ENCODE measurements around the gene MAB21L4.
A peak's percentile ranks its signal among the peaks of the same experiment; 100 is the strongest.

Gene MAB21L4

GRCh38 chr2:240892356-240892755 is 3.6 kb downstream of the MAB21L4 start (continued):
- no peak for TF ChIP-seq SP7 (tag by site-specific recombination; IDR thresholded peaks at IDR 0.05)

GRCh38 chr2:240891492-240892340 is 4.2 kb downstream of the MAB21L4 start:
- ChIA-PET POLR2A (interaction anchor here (0.6 kb wide), 1 partner anchor 412 kb away, joined by 3 read pairs; no protein-coding TSS in a partner anchor), CTCF (interaction anchor here (2.2 kb wide), 1 partner anchor 23 kb away, joined by 7 read pairs; no protein-coding TSS in a partner anchor)
- no peaks in the 10 kb centered on the region for H3K9me3 ChIP-seq (ENCODE audit: control insufficient read depth, insufficient read depth, low read depth, low read length)
- H3K4me1 ChIP-seq (ENCODE audit: control insufficient read depth, insufficient read depth, low read length), result no peaks in the 10 kb centered on the region
- TF ChIP-seq ZNF23 (tag by site-specific recombination; IDR thresholded peaks at IDR 0.05; ENCODE audit: borderline replicate concordance) (no peak), ZNF792 (tag by site-specific recombination; IDR thresholded peaks at IDR 0.05) (no peak), ZSCAN23 (tag by site-specific recombination; IDR thresholded peaks at IDR 0.05) (no peak), ZNF19 (tag by site-specific recombination; IDR thresholded peaks at IDR 0.05; ENCODE audit: low read depth) (no peak), ZIC2 (tag by site-specific recombination; IDR thresholded peaks at IDR 0.05) (peak; percentile 44)
- no peak overlapping the region for H3K4me3 ChIP-seq (ENCODE audit: low read depth, low read length)
- no peak overlapping the region for H3K27ac ChIP-seq (ENCODE audit: extremely low read depth, low read depth, low read length)
- H3K36me3 ChIP-seq (ENCODE audit: control insufficient read depth in 2 of 2, insufficient read depth in 1 of 2, low read length in 2 of 2), result no peaks in the 10 kb centered on the region

- no peaks in the 10 kb centered on the region for H3K9me3 ChIP-seq (ENCODE audit: control insufficient read depth, insufficient read depth, low read depth, low read length)
- no peak overlapping the region for H3K4me3 ChIP-seq (ENCODE audit: low read depth, low read length)
- no peak for TF ChIP-seq ZNF138 (tag by site-specific recombination; IDR thresholded peaks at IDR 0.05; ENCODE audit: borderline replicate concordance)
- TF ChIP-seq ZNF449 (tag by site-specific recombination; IDR thresholded peaks at IDR 0.05), result no peak
- TF ChIP-seq ZNF366 (tag by site-specific recombination; conservative IDR thresholded peaks at IDR 0.05), result no peak
- TF ChIP-seq ZNF239 (tag by site-specific recombination; IDR thresholded peaks at IDR 0.05), result no peak
- no peak for TF ChIP-seq ZNF221 (tag by site-specific recombination; IDR thresholded peaks at IDR 0.05; ENCODE audit: borderline replicate concordance)
- TF ChIP-seq ZNF132 (tag by site-specific recombination; IDR thresholded peaks at IDR 0.05; ENCODE audit: borderline replicate concordance), result no peak
- TF ChIP-seq ZNF26 (tag by site-specific recombination; IDR thresholded peaks at IDR 0.05), result no peak
- TF ChIP-seq ZNF16 (tag by site-specific recombination; IDR thresholded peaks at IDR 0.05; ENCODE audit: low read depth), result no peak
- no peak for TF ChIP-seq ZNF521 (tag by site-specific recombination; IDR thresholded peaks at IDR 0.05)
- no peak for TF ChIP-seq ZNF121 (tag by site-specific recombination; IDR thresholded peaks at IDR 0.05)
- TF ChIP-seq ZNF600 (tag by site-specific recombination; IDR thresholded peaks at IDR 0.05), result no peak
- no peak for TF ChIP-seq YY2 (tag by site-specific recombination; IDR thresholded peaks at IDR 0.05)
- TF ChIP-seq GFI1B (tag by site-specific recombination; IDR thresholded peaks at IDR 0.05), result no peak
- TF ChIP-seq ZBTB48 (tag by site-specific recombination; IDR thresholded peaks at IDR 0.05), result no peak
- no peak for TF ChIP-seq ZSCAN23 (tag by site-specific recombination; IDR thresholded peaks at IDR 0.05)
- TF ChIP-seq ZNF791 (tag by site-specific recombination; IDR thresholded peaks at IDR 0.05), result no peak
- no peaks in the 10 kb centered on the region for H3K36me3 ChIP-seq (ENCODE audit: control insufficient read depth in 2 of 2, insufficient read depth in 1 of 2, low read length in 2 of 2)
- H3K4me1 ChIP-seq (ENCODE audit: control insufficient read depth, insufficient read depth, low read length), result no peaks in the 10 kb centered on the region
- POLR2A ChIA-PET, result no interaction called here
- H3K27ac ChIP-seq (ENCODE audit: extremely low read depth, low read depth, low read length), result no peak overlapping the region
- CTCF ChIA-PET, result interaction anchor here (2.2 kb wide), 1 partner anchor 24 kb away, joined by 7 read pairs; no protein-coding TSS in a partner anchor
Observed at GRCh38 chr2:240890691-240891090, 5.3 kb downstream of the MAB21L4 start.
